Trophoblast cell (in vitro differentiated cells and primary cell): ENCODE results near the gene KRTAP29-1.

Source experiments
- DNase-seq, 2 donors: peaks; one replicate each; pipeline ENCODE4 v3.0.0-alpha.2; 2016
- H2AFZ ChIP-seq: 2 replicates; pipeline ENCODE4 v1.6.1; 2013; ENCODE audit warnings: low read length, moderate library complexity, mild to moderate bottlenecking; ENCODE audit not compliant: insufficient read depth, poor library complexity
- H2AK5ac ChIP-seq: 2 replicates; pipeline ENCODE4 v1.6.1; 2013; ENCODE audit warnings: mild to moderate bottlenecking, low read length
- H2BK120ac ChIP-seq: 2 replicates; pipeline ENCODE4 v1.6.1; 2013; ENCODE audit warnings: low read length, mild to moderate bottlenecking, moderate library complexity; ENCODE audit not compliant: insufficient read depth, poor library complexity
- H2BK12ac ChIP-seq: 2 replicates; pipeline ENCODE4 v1.6.1; 2013; ENCODE audit warnings: mild to moderate bottlenecking, low read length, moderate library complexity
- H2BK5ac ChIP-seq: 2 replicates; pipeline ENCODE4 v1.6.1; 2013; ENCODE audit warnings: low read length, low read depth, moderate library complexity, mild to moderate bottlenecking; ENCODE audit not compliant: poor library complexity
- H3K14ac ChIP-seq: 2 replicates; pipeline ENCODE4 v1.6.1; 2013; ENCODE audit warnings: mild to moderate bottlenecking, low read length
- H3K18ac ChIP-seq: 2 replicates; pipeline ENCODE4 v1.6.1; 2013; ENCODE audit warnings: mild to moderate bottlenecking, low read length
- H3K23ac ChIP-seq: 2 replicates; pipeline ENCODE4 v1.6.1; 2013; ENCODE audit warnings: low read length
- H3K27ac ChIP-seq: 2 replicates; pipeline ENCODE4 v1.5.1; 2013; ENCODE audit warnings: low read depth, mild to moderate bottlenecking, inconsistent platforms, low read length, moderate library complexity
- H3K27me3 ChIP-seq: 2 replicates; pipeline ENCODE4 v1.6.1; 2013; ENCODE audit warnings: inconsistent platforms, mild to moderate bottlenecking, low read length, moderate library complexity; ENCODE audit not compliant: insufficient read depth
- H3K36me3 ChIP-seq, 2 experiments: 1 replicate in 1 of 2; 2 replicates in 1 of 2; pipeline ENCODE4 v1.6.1; 2013; ENCODE audit warnings: low read length in 2 of 2, mild to moderate bottlenecking in 2 of 2, moderate library complexity in 1 of 2; ENCODE audit not compliant: insufficient read depth in 2 of 2, control insufficient read depth in 1 of 2
- H3K4ac ChIP-seq: 2 replicates; pipeline ENCODE4 v1.6.1; 2013; ENCODE audit warnings: low read depth, mild to moderate bottlenecking, low read length, moderate library complexity
- H3K4me1 ChIP-seq, 2 experiments: 1 replicate in 1 of 2; 2 replicates in 1 of 2; pipeline ENCODE4 v1.6.1; 2013; ENCODE audit warnings: low read length in 2 of 2, mild to moderate bottlenecking in 2 of 2, moderate library complexity in 1 of 2; ENCODE audit not compliant: insufficient read depth in 2 of 2, control insufficient read depth in 1 of 2
- H3K4me2 ChIP-seq: 2 replicates; pipeline ENCODE4 v1.6.1; 2013; ENCODE audit warnings: inconsistent platforms, mild to moderate bottlenecking, low read length, moderate library complexity
- H3K4me3 ChIP-seq: 2 replicates; pipeline ENCODE4 v1.5.1; 2013; ENCODE audit warnings: mild to moderate bottlenecking, low read depth, low read length, inconsistent platforms
- H3K79me1 ChIP-seq: one replicate; pipeline ENCODE4 v1.6.1; 2013; ENCODE audit warnings: low read length
- H3K79me2 ChIP-seq: 2 replicates; pipeline ENCODE4 v1.6.1; 2013; ENCODE audit warnings: low read length, mild to moderate bottlenecking; ENCODE audit not compliant: control insufficient read depth, insufficient read depth, poor library complexity
- H3K9ac ChIP-seq: 2 replicates; pipeline ENCODE4 v1.6.1; 2013; ENCODE audit warnings: mild to moderate bottlenecking, low read length
- H3K9me3 ChIP-seq: 2 replicates; pipeline ENCODE4 v1.6.1; 2013; ENCODE audit warnings: low read depth, mild to moderate bottlenecking, control low read depth, inconsistent platforms, low read length; ENCODE audit not compliant: insufficient read depth
- H4K12ac ChIP-seq: 2 replicates; pipeline ENCODE4 v1.6.1; 2013; ENCODE audit warnings: low read depth, mild to moderate bottlenecking, low read length, moderate library complexity
- H4K8ac ChIP-seq: 2 replicates; pipeline ENCODE4 v1.6.1; 2013; ENCODE audit warnings: low read depth, mild to moderate bottlenecking, low read length, moderate library complexity
- H4K91ac ChIP-seq: one replicate; pipeline ENCODE4 v1.6.1; 2013; ENCODE audit warnings: low read depth, mild to moderate bottlenecking, low read length, moderate library complexity
- WGBS: extraction: QIAGEN DNeasy Blood & Tissue Kit; methylation state at CpG from one replicate; pipeline ENCODE4 v1.1.7; 2013; ENCODE audit warnings: missing lambda C conversion rate; ENCODE audit not compliant: insufficient read length, insufficient coverage; ENCODE audit errors: extremely low coverage; 5-methylcytosine and 5-hydroxymethylcytosine counted together

The KRTAP29-1 gene

DNA sequence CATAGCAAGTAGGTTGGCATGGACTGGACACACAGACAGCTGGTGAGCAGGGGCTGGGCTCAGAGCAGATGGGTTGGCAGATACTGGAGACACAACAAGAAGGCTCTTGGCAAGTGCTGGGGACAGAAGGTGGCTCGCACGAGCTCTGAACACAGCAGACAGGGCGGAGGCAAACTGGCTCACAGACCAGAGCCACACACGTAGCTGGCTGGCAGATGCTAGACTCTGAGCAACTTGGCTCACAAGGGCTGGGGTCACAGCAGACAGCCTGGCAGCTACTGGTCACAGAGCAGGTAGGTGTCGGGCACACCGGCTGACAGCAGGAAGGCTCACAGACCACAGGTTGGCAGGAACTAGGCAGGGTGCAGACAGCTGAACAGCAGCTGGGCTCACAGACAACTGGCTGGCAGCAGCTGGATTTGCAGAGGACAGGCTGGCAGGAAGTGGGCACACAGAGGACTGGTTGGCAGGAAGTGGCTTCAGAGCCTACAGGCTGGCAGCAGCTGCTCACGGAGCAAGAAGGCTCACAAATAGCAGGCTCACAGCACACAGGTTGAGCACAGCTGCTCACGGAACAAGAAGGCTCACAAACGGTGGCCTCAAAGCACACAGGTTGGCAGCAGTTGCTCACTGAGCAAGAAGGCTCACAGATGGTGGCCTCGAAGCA lies 5.7 kb upstream of the KRTAP29-1 start:
- Histone ChIP-seq H3K9ac (no peak overlapping the region), H4K12ac (no peak overlapping the region), H2BK120ac (no peak overlapping the region), H3K4me3 (no peak overlapping the region), H3K23ac (no peak overlapping the region), H3K27ac (no peak overlapping the region), H4K91ac (no peak overlapping the region), H3K79me1 (no peaks in the 10 kb centered on the region), H4K8ac (no peak overlapping the region), H2BK5ac (no peak overlapping the region), H2AFZ (no peak overlapping the region), H3K9me3 (no peaks in the 10 kb centered on the region), H3K14ac (no peak overlapping the region), H3K36me3 (no peaks in the 10 kb centered on the region), H3K27me3 (no peaks in the 10 kb centered on the region), H2BK12ac (no peak overlapping the region), H3K4ac (no peak overlapping the region), H3K4me2 (no peak overlapping the region), H2AK5ac (no peak overlapping the region), H3K18ac (no peak overlapping the region), H3K4me1 (no peaks in the 10 kb centered on the region), H3K79me2 (no peaks in the 10 kb centered on the region)
- no CpG with 5 or more reads among the region's 10 CpGs for WGBS
- DNase-seq, result no peak

DNA sequence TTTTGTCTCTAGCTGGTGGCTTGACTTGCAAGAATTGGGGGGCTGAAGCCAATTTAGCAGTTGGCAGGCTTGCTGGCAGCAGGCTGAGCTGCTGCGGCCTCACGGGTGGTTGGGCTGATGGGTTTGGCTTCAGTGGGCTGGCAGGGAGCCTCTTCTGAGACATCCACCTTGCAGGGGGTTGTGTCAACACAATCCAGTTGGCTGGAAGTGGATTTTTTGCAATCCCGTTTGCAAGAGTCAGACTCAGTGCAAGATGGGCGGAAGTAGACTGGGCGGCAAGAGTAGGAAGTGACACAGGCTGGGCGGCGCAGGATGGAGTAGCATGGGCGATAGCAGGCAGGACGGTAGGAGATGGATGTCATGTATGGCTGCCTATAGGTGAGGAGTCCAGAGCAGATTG lies 5.0 kb upstream of the KRTAP29-1 start:
- H2BK120ac ChIP-seq, result no peak overlapping the region
- no peak for DNase-seq
- no peaks in the 10 kb centered on the region for H3K36me3 ChIP-seq
- H3K79me2 ChIP-seq, result no peaks in the 10 kb centered on the region
- H3K18ac ChIP-seq, result no peak overlapping the region
- no peak overlapping the region for H4K91ac ChIP-seq
- H3K14ac ChIP-seq, result no peak overlapping the region
- peaks cover under 1% of the 10 kb centered on the region for H3K9me3 ChIP-seq
- H3K4me2 ChIP-seq, result no peak overlapping the region
- no peaks in the 10 kb centered on the region for H3K27me3 ChIP-seq
- no CpG with 5 or more reads among the region's 9 CpGs for WGBS
- H3K4me1 ChIP-seq, result no peaks in the 10 kb centered on the region
- H2AFZ ChIP-seq, result no peak overlapping the region
- no peak overlapping the region for H2BK12ac ChIP-seq
- H4K8ac ChIP-seq, result no peak overlapping the region
- no peak overlapping the region for H2AK5ac ChIP-seq
- H3K23ac ChIP-seq, result no peak overlapping the region
- no peak overlapping the region for H4K12ac ChIP-seq
- no peak overlapping the region for H3K4ac ChIP-seq
- H3K27ac ChIP-seq, result no peak overlapping the region
- H3K4me3 ChIP-seq, result no peak overlapping the region
- no peak overlapping the region for H2BK5ac ChIP-seq
- no peak overlapping the region for H3K9ac ChIP-seq
- no peaks in the 10 kb centered on the region for H3K79me1 ChIP-seq

DNA sequence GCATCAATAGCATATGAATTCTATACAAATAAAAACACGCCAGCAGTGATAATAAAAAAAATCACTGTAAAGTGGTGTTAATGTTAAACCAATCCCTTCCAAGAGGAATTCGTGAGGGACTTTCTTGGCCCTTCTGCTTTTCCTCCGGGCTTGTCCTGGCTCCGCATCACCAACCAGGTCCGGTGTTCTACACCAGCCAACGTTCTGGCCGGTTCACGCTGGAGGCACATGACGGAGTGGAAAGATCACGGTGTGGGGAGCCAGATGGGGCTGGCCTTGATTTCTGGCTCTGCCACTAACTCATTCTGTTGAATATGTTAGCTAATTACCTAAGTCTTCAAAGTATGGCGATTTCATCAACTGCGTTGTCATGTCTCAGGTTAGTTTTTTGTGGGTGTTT lies 1.4 kb upstream of the KRTAP29-1 start:
- no peak for DNase-seq
- Histone ChIP-seq H3K4me3 (no peak overlapping the region), H3K23ac (no peak overlapping the region), H2AK5ac (no peak overlapping the region), H3K27me3 (no peaks in the 10 kb centered on the region), H3K27ac (no peak overlapping the region), H3K9ac (no peak overlapping the region), H3K18ac (no peak overlapping the region), H3K14ac (no peak overlapping the region), H3K79me1 (no peaks in the 10 kb centered on the region), H3K4ac (no peak overlapping the region), H3K36me3 (no peaks in the 10 kb centered on the region), H3K9me3 (peaks cover 3% of the 10 kb centered on the region), H2BK5ac (no peak overlapping the region), H3K4me1 (no peaks in the 10 kb centered on the region), H4K91ac (no peak overlapping the region), H4K8ac (no peak overlapping the region), H3K4me2 (no peak overlapping the region), H2BK12ac (no peak overlapping the region), H2AFZ (no peak overlapping the region), H4K12ac (no peak overlapping the region), H3K79me2 (no peaks in the 10 kb centered on the region), H2BK120ac (no peak overlapping the region)
- no CpG with 5 or more reads among the region's 12 CpGs for WGBS

DNA sequence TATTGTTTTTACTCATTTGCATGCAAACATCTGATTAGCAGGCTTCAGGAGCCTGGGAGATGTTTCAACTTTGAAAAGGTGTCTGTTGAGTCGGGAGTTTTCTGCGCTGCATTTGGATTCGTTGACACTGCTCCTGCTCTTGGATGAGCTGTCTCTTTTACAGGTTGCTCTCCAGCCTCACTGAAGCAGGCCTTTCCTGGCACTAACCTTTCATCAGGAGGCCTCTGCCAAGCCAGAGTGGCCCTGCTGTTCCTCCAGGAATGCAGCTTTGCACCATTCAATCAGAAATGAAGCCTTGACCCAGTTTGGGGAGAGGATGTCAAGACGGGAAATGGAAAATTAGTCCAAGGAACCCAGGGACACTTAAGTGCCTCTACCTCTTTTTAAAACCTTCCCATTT lies 330 bp upstream of the KRTAP29-1 start:
- no peak for DNase-seq
- H3K36me3 ChIP-seq, result no peaks in the 10 kb centered on the region
- H4K91ac ChIP-seq, result no peak overlapping the region
- no peak overlapping the region for H3K4ac ChIP-seq
- no peaks in the 10 kb centered on the region for H3K4me1 ChIP-seq
- H3K4me2 ChIP-seq, result no peak overlapping the region
- no peak overlapping the region for H3K18ac ChIP-seq
- H3K27ac ChIP-seq, result no peak overlapping the region
- H3K9ac ChIP-seq, result no peak overlapping the region
- no peak overlapping the region for H2BK12ac ChIP-seq
- no peak overlapping the region for H3K23ac ChIP-seq
- H2BK120ac ChIP-seq, result no peak overlapping the region
- H3K4me3 ChIP-seq, result no peak overlapping the region
- no peak overlapping the region for H2BK5ac ChIP-seq
- no peak overlapping the region for H3K14ac ChIP-seq
- H3K79me2 ChIP-seq, result no peaks in the 10 kb centered on the region
- H2AK5ac ChIP-seq, result no peak overlapping the region
- H2AFZ ChIP-seq, result no peak overlapping the region
- H3K79me1 ChIP-seq, result no peaks in the 10 kb centered on the region
- H3K27me3 ChIP-seq, result no peaks in the 10 kb centered on the region
- no peak overlapping the region for H4K12ac ChIP-seq
- H3K9me3 ChIP-seq, result peaks cover 8% of the 10 kb centered on the region
- no peak overlapping the region for H4K8ac ChIP-seq
- WGBS, result no CpG with 5 or more reads among the region's 4 CpGs
